SK-N-SH treated with all-trans-retinoic acid at 6 μM for 48 hours (cell line): ENCODE measurements around the gene RPL19.
A peak's percentile ranks its signal among the peaks of the same experiment; 100 is the strongest.

Experiments
- ATAC-seq: fragments of 200-7000 bp; cut with Tn5 transposase; 3 replicates; pipeline ENCODE4 v1.9.1; 2020; ENCODE audit warnings: mild to moderate bottlenecking, moderate library complexity
- ARNTL ChIP-seq: fragments of 450-650 bp; formaldehyde crosslinking; IDR thresholded peaks from 2 replicates; pipeline ENCODE4 v1.5.0; 2020; ENCODE audit warnings: low read depth, mild to moderate bottlenecking, moderate library complexity, borderline replicate concordance
- BACH2 ChIP-seq: fragments of 250-450 bp; sonication (Bioruptor Pico); IDR thresholded peaks from 2 replicates; pipeline ENCODE4 v1.9.0; 2021; ENCODE audit warnings: mild to moderate bottlenecking, borderline replicate concordance
- CREB5 ChIP-seq: fragments of 250-450 bp; sonication (Bioruptor Pico); IDR thresholded peaks from 2 replicates; pipeline ENCODE4 v1.5.1; 2020; ENCODE audit warnings: low read depth, mild to moderate bottlenecking, moderate library complexity
- CSDC2 ChIP-seq: fragments of 250-450 bp; sonication (Bioruptor Pico); IDR thresholded peaks from 2 replicates; pipeline ENCODE4 v1.5.0; 2020; ENCODE audit warnings: mild to moderate bottlenecking, moderate library complexity
- CSRNP3 ChIP-seq: fragments of 250-450 bp; sonication (Bioruptor Pico); IDR thresholded peaks from 2 replicates; pipeline ENCODE4 v1.5.1; 2021; ENCODE audit warnings: mild to moderate bottlenecking, moderate library complexity
- ESRRG ChIP-seq: fragments of 250-450 bp; sonication (Bioruptor Pico); IDR thresholded peaks from 2 replicates; pipeline ENCODE4 v1.6.1; 2021; ENCODE audit warnings: mild to moderate bottlenecking
- GLIS3 ChIP-seq: fragments of 250-450 bp; sonication (Bioruptor Pico); IDR thresholded peaks from 2 replicates; pipeline ENCODE4 v1.5.0; 2020; ENCODE audit warnings: mild to moderate bottlenecking, moderate library complexity
- OSR1 ChIP-seq: fragments of 250-450 bp; sonication (Bioruptor Pico); IDR thresholded peaks from 2 replicates; pipeline ENCODE4 v1.8.0; 2022; ENCODE audit warnings: moderate library complexity, mild to moderate bottlenecking, inconsistent platforms
- PATZ1 ChIP-seq: fragments of 250-450 bp; sonication (Bioruptor Pico); IDR thresholded peaks from 2 replicates; pipeline ENCODE4 v1.8.0; 2020; ENCODE audit warnings: mild to moderate bottlenecking, moderate library complexity, borderline replicate concordance
- POU6F1 ChIP-seq: fragments of 250-450 bp; sonication (Bioruptor Pico); IDR thresholded peaks from 2 replicates; pipeline ENCODE4 v1.8.0; 2021; ENCODE audit warnings: low read depth, mild to moderate bottlenecking, moderate library complexity, borderline replicate concordance
- PPARA ChIP-seq: fragments of 250-450 bp; sonication (Bioruptor Pico); IDR thresholded peaks from 2 replicates; pipeline ENCODE4 v1.5.0; 2020; ENCODE audit warnings: mild to moderate bottlenecking, borderline replicate concordance
- SNAI2 ChIP-seq: fragments of 250-450 bp; sonication (Bioruptor Pico); IDR thresholded peaks from 2 replicates; pipeline ENCODE4 v1.5.0; 2020; ENCODE audit warnings: mild to moderate bottlenecking, moderate library complexity
- TCF4 ChIP-seq: fragments of 250-450 bp; sonication (Bioruptor Pico); IDR thresholded peaks from 2 replicates; pipeline ENCODE4 v1.8.0; 2021; ENCODE audit warnings: mild to moderate bottlenecking, moderate library complexity, borderline replicate concordance
- TOX ChIP-seq: fragments of 250-450 bp; sonication (Bioruptor Pico); IDR thresholded peaks from 2 replicates; pipeline ENCODE4 v1.8.0; 2021; ENCODE audit warnings: mild to moderate bottlenecking, moderate library complexity, borderline replicate concordance
- TSHZ2 ChIP-seq: fragments of 250-450 bp; sonication (Bioruptor Pico); IDR thresholded peaks from 2 replicates; pipeline ENCODE4 v1.5.0; 2020; ENCODE audit warnings: mild to moderate bottlenecking, moderate library complexity
- ZC3H10 ChIP-seq: fragments of 250-450 bp; sonication (Bioruptor Pico); IDR thresholded peaks from 2 replicates; pipeline ENCODE4 v1.5.1; 2021; ENCODE audit warnings: mild to moderate bottlenecking, moderate library complexity
- ZFP30 ChIP-seq: fragments of 450-650 bp; formaldehyde crosslinking; IDR thresholded peaks from 2 replicates; pipeline ENCODE4 v1.5.0; 2022; ENCODE audit warnings: mild to moderate bottlenecking, moderate library complexity
- ZNF70 ChIP-seq: fragments of 450-650 bp; formaldehyde crosslinking; IDR thresholded peaks from 2 replicates; pipeline ENCODE4 v1.5.0; 2020; ENCODE audit warnings: mild to moderate bottlenecking, moderate library complexity
- ZNF8 ChIP-seq: fragments of 450-650 bp; formaldehyde crosslinking; IDR thresholded peaks from 2 replicates; pipeline ENCODE4 v1.5.0; 2020; ENCODE audit warnings: mild to moderate bottlenecking, moderate library complexity

Gene RPL19

GRCh38 chr17:39243155-39243554 lies 43.1 kb downstream of the RPL19 start:
- ATAC-seq: no peak
- TF ChIP-seq CREB5 (CRISPR knock-in tag): no peak
- no peak for TF ChIP-seq ZFP30 (CRISPR knock-in tag)
- no peak for TF ChIP-seq SNAI2
- TF ChIP-seq TSHZ2 (CRISPR knock-in tag): no peak
- TF ChIP-seq TCF4: no peak
- TF ChIP-seq, all 23 proteins: peak for 0

- peak; percentile 5 for ATAC-seq
- TF ChIP-seq BACH2 (CRISPR knock-in tag): no peak
- TF ChIP-seq PATZ1: no peak
- no peak for TF ChIP-seq CSRNP3 (CRISPR knock-in tag)
- TF ChIP-seq TOX (CRISPR knock-in tag): no peak
- TF ChIP-seq, all 23 proteins: peak for 0
Measured at GRCh38 chr17:39244016-39244599, 44.0 kb downstream of the RPL19 start.

GRCh38 chr17:39244600-39245570 lies 44.8 kb downstream of the RPL19 start:
- TF ChIP-seq OSR1 (CRISPR knock-in tag) (no peak), PPARA (CRISPR knock-in tag) (no peak), ESRRG (CRISPR knock-in tag) (no peak)
- peak; percentile 96 for ATAC-seq

- no peak for ATAC-seq
- TF ChIP-seq ZC3H10 (no peak), OSR1 (CRISPR knock-in tag) (no peak), ZNF70 (no peak), GLIS3 (CRISPR knock-in tag) (no peak), POU6F1 (CRISPR knock-in tag) (no peak), PPARA (CRISPR knock-in tag) (no peak), SNAI2 (no peak), TCF4 (no peak), ARNTL (CRISPR knock-in tag) (no peak), CSDC2 (CRISPR knock-in tag) (no peak), PATZ1 (no peak), ZNF8 (CRISPR knock-in tag) (no peak), CREB5 (CRISPR knock-in tag) (no peak), BACH2 (CRISPR knock-in tag) (no peak), CSRNP3 (CRISPR knock-in tag) (no peak)
Measured at GRCh38 chr17:39246274-39246673, 46.2 kb downstream of the RPL19 start.
